Loucy (cell line): ENCODE results near the gene GSTA2.

ENCODE experiments used
- EZH2phosphoT487 ChIP-seq: fragments of 200-600 bp; IDR thresholded peaks from 2 replicates; pipeline ENCODE4 v1.6.1; 2018; ENCODE audit warnings: antibody characterized with exemption, mild to moderate bottlenecking, moderate library complexity, borderline replicate concordance
- TF ChIP-seq, protein P1 (sequence below): fragments of 200-600 bp; sonication (generic); conservative IDR thresholded peaks from 2 replicates; pipeline ENCODE4 v1.5.1; 2014; ENCODE audit warnings: mild to moderate bottlenecking, antibody characterized with exemption, low read length

DNA sequence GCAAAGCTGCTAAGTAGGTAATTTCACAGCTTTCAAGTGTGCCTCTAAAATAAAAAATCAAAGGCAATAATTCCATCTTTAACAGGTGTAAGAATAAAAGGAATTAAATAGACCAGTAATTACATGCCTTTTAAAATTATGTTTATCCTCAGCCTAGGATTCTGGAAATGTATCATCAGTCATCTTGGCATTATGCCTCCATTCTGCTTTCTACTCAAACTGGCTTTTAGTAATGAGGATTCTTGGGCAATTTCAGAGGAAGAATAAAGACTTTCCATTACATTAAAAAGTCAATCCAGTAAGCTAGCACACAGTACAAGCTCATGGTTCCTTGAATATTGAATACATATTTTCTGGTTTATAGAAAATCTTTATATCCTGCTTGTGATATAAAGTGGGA, 44.7 kb downstream of the GSTA2 start:
- TF ChIP-seq, protein P1, sequence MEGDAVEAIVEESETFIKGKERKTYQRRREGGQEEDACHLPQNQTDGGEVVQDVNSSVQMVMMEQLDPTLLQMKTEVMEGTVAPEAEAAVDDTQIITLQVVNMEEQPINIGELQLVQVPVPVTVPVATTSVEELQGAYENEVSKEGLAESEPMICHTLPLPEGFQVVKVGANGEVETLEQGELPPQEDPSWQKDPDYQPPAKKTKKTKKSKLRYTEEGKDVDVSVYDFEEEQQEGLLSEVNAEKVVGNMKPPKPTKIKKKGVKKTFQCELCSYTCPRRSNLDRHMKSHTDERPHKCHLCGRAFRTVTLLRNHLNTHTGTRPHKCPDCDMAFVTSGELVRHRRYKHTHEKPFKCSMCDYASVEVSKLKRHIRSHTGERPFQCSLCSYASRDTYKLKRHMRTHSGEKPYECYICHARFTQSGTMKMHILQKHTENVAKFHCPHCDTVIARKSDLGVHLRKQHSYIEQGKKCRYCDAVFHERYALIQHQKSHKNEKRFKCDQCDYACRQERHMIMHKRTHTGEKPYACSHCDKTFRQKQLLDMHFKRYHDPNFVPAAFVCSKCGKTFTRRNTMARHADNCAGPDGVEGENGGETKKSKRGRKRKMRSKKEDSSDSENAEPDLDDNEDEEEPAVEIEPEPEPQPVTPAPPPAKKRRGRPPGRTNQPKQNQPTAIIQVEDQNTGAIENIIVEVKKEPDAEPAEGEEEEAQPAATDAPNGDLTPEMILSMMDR: no peak
- no peak for TF ChIP-seq EZH2phosphoT487
